ENCODE results near the gene ZNF135.

The ZNF135 gene

DNA sequence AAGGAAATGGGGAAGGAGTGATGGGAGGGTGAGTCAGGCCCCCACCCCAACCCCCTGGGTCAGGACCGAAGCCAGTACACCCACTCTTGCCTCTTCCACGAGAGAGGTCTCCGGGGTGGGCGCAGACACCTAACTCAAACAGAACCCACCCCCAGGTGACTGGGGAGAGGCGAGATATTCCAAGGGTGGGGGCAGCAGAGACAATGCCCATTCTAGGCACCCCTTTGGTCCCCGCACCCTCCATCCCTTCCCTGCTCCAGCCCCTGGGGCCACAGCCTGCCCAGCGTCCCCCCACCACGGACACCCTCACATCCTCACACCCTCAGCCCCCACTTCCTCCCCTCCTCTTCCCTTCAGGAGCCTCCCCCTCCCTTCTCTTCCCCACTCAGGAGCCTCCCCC lies 38.3 kb downstream of the ZNF135 start:
- no peak for TF ChIP-seq EGR1 (IDR thresholded peaks at IDR 0.05)
- no peak for TF ChIP-seq RAD21 (IDR thresholded peaks at IDR 0.05; ENCODE audit: low read depth)
- TF ChIP-seq USF1 (IDR thresholded peaks at IDR 0.05): no peak
- TF ChIP-seq TCF12 (IDR thresholded peaks at IDR 0.05; ENCODE audit: low read depth): no peak
- no peak for TF ChIP-seq NFIC (IDR thresholded peaks at IDR 0.05)
- TF ChIP-seq CEBPB (IDR thresholded peaks at IDR 0.05): no peak
- TF ChIP-seq, protein P1, sequence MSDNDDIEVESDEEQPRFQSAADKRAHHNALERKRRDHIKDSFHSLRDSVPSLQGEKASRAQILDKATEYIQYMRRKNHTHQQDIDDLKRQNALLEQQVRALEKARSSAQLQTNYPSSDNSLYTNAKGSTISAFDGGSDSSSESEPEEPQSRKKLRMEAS (IDR thresholded peaks at IDR 0.05): no peak
- no peak for TF ChIP-seq REST (IDR thresholded peaks at IDR 0.05; ENCODE audit: low read depth)
- TF ChIP-seq TAF1 (IDR thresholded peaks at IDR 0.05; ENCODE audit: low read depth): no peak
- TF ChIP-seq EP300 (IDR thresholded peaks at IDR 0.05; ENCODE audit: borderline replicate concordance): no peak
- TF ChIP-seq ZBTB7A (IDR thresholded peaks at IDR 0.05; ENCODE audit: low read depth): no peak
- no peak for TF ChIP-seq FOXM1 (IDR thresholded peaks at IDR 0.05; ENCODE audit: borderline replicate concordance, low read depth)
- no peak for TF ChIP-seq CREB1 (IDR thresholded peaks at IDR 0.05; ENCODE audit: low read depth)
- TF ChIP-seq TEAD4 (IDR thresholded peaks at IDR 0.05): no peak
- no peak for TF ChIP-seq YY1 (IDR thresholded peaks at IDR 0.05; ENCODE audit: low read depth)

DNA sequence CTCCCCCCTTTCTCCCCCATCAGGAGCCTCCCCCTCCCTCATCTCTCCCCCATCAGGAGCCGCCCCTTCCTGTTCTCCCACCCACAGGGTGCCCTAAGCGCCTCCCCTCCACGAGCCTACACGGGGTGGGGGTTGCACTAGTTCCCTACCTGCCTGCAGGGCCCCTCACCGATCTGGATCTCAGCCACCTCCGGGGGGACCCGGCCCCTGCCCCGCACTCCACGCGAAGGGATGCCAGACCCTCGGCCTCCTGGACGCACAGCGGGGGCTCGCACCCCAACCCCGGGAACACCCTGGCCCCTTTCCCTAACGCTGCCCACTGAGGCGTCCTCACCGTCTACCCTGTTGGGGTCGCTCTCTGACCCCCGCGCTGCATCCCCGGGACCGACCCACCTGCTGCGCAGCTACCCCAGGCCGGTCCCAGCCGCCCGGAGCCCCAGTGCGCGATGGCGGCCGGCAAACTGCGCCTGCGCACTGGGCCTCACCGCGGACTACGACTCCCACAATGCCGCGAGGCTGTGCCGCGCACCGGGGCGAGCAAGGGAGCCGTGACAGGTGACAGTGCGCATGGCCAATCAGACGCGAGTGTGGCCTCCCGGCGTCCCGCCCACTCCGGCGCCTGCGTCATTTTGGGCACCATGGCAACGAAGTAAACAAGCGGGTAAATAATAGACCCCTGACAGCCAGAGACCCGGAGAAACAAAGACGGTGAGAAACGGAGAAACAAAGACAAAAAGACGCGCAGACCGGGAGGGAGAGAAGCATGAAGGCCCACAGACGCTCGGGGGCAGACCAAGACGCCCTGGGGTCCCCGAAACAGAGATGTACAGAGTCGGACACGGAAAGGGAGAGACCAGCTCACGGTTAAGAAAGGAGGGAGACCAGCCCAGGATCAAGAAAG lies 38.9 kb downstream of the ZNF135 start, which contains the start of gene ZSCAN18:
Gene ZSCAN18 (minus strand): TSS at position 451 of the 901 bp plus-strand sequence. CDS start 7,964 bp downstream, outside the sequence.
- TF ChIP-seq USF1 (IDR thresholded peaks at IDR 0.05) (peak; percentile 87), TEAD4 (IDR thresholded peaks at IDR 0.05) (no peak), YY1 (IDR thresholded peaks at IDR 0.05; ENCODE audit: low read depth) (peak; percentile 88), NFIC (IDR thresholded peaks at IDR 0.05) (no peak), RAD21 (IDR thresholded peaks at IDR 0.05; ENCODE audit: low read depth) (no peak), CREB1 (IDR thresholded peaks at IDR 0.05; ENCODE audit: low read depth) (peak; percentile 71), CEBPB (IDR thresholded peaks at IDR 0.05) (no peak), EP300 (IDR thresholded peaks at IDR 0.05; ENCODE audit: borderline replicate concordance) (no peak), TCF12 (IDR thresholded peaks at IDR 0.05; ENCODE audit: low read depth) (0 out of 2 replicates have a peak, but pooled peaks have one; percentile 26), ZBTB7A (IDR thresholded peaks at IDR 0.05; ENCODE audit: low read depth) (peak; percentile 50; the same call in 1 of the 2 replicates), TAF1 (IDR thresholded peaks at IDR 0.05; ENCODE audit: low read depth) (0 out of 2 replicates have a peak, but pooled peaks have one; percentile 38), EGR1 (IDR thresholded peaks at IDR 0.05) (peak; percentile 69), REST (IDR thresholded peaks at IDR 0.05; ENCODE audit: low read depth) (no peak), FOXM1 (IDR thresholded peaks at IDR 0.05; ENCODE audit: borderline replicate concordance, low read depth) (no peak)
- TF ChIP-seq, protein P1 (IDR thresholded peaks at IDR 0.05): peak; percentile 30; the same call in 1 of the 2 replicates

DNA sequence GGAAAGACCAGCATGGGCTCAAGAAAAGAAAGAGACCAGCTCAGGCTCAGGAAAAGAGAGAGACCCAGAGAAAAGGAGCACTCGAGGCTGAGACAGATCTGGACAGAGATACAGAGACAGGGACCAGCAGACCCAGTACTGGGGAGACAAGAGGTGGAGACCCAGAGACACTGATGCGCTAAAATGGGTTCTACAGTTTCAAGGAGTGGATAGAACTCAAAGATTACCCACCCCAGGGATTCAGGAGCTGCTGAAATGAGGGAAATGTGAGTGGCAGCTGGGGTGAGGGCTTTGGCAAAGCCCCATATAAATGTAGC lies 39.6 kb downstream of the ZNF135 start:
- TF ChIP-seq RAD21 (IDR thresholded peaks at IDR 0.05; ENCODE audit: low read depth) (no peak), TAF1 (IDR thresholded peaks at IDR 0.05; ENCODE audit: low read depth) (no peak), USF1 (IDR thresholded peaks at IDR 0.05) (no peak), NFIC (IDR thresholded peaks at IDR 0.05) (no peak), EP300 (IDR thresholded peaks at IDR 0.05; ENCODE audit: borderline replicate concordance) (no peak), ZBTB7A (IDR thresholded peaks at IDR 0.05; ENCODE audit: low read depth) (no peak), EGR1 (IDR thresholded peaks at IDR 0.05) (no peak), TCF12 (IDR thresholded peaks at IDR 0.05; ENCODE audit: low read depth) (no peak), CREB1 (IDR thresholded peaks at IDR 0.05; ENCODE audit: low read depth) (no peak), TEAD4 (IDR thresholded peaks at IDR 0.05) (no peak), YY1 (IDR thresholded peaks at IDR 0.05; ENCODE audit: low read depth) (no peak), REST (IDR thresholded peaks at IDR 0.05; ENCODE audit: low read depth) (no peak), FOXM1 (IDR thresholded peaks at IDR 0.05; ENCODE audit: borderline replicate concordance, low read depth) (no peak)
- TF ChIP-seq, protein P1 (IDR thresholded peaks at IDR 0.05): no peak

All from Ishikawa (cell line).